Measurements from ENCODE around the gene ADAM30. TPM values are rescaled to one million over a fixed set of nuclear protein-coding genes. Genes with fewer than 3 reads are reported as not detected.

The ADAM30 gene
- not detected in 2 replicates for total RNA-seq

- no peak for DNase-seq (ENCODE audit: low read depth, low spot score)
These were observed at the start of gene ADAM30 for GRCh38 chr1:119896303-119896702. Gene ADAM30 (minus strand): TSS chr1:119896515. CDS start chr1:119896336, 179 bp downstream.

- no peak for DNase-seq (ENCODE audit: low read depth, low spot score)
These were observed 46.9 kb upstream of the ADAM30 start for GRCh38 chr1:119943216-119943615.

GRCh38 chr1:119941392-119941791 is 45.1 kb upstream of the ADAM30 start:
- DNase-seq (ENCODE audit: low read depth, low spot score): no peak

- DNase-seq (ENCODE audit: low read depth, low spot score): no peak
These were observed 44.4 kb upstream of the ADAM30 start for GRCh38 chr1:119940697-119941096.

GRCh38 chr1:119937198-119937597 is 40.9 kb upstream of the ADAM30 start:
- no peak for DNase-seq (ENCODE audit: low read depth, low spot score)

- no peak for DNase-seq (ENCODE audit: low read depth, low spot score)
These were observed 39.6 kb upstream of the ADAM30 start for GRCh38 chr1:119935915-119936314.

GRCh38 chr1:119935373-119935772 is 39.1 kb upstream of the ADAM30 start:
- no peak for DNase-seq (ENCODE audit: low read depth, low spot score)

GRCh38 chr1:119933397-119933796 is 37.1 kb upstream of the ADAM30 start:
- DNase-seq (ENCODE audit: low read depth, low spot score): no peak

- no peak for DNase-seq (ENCODE audit: low read depth, low spot score)
These were observed 33.5 kb upstream of the ADAM30 start for GRCh38 chr1:119929643-119930315.

GRCh38 chr1:119926553-119926952 is 30.2 kb upstream of the ADAM30 start:
- no peak for DNase-seq (ENCODE audit: low read depth, low spot score)

GRCh38 chr1:119924948-119925898 is 28.9 kb upstream of the ADAM30 start:
- DNase-seq (ENCODE audit: low read depth, low spot score): no peak

- DNase-seq (ENCODE audit: low read depth, low spot score): no peak
These were observed 24.0 kb upstream of the ADAM30 start for GRCh38 chr1:119920104-119920968.

- DNase-seq (ENCODE audit: low read depth, low spot score): no peak
These were observed 22.9 kb upstream of the ADAM30 start for GRCh38 chr1:119919241-119919640.

GRCh38 chr1:119918301-119918700 is 22.0 kb upstream of the ADAM30 start:
- DNase-seq (ENCODE audit: low read depth, low spot score): no peak

- DNase-seq (ENCODE audit: low read depth, low spot score): no peak
These were observed 21.2 kb upstream of the ADAM30 start for GRCh38 chr1:119917304-119918055.

- DNase-seq (ENCODE audit: low read depth, low spot score): no peak
These were observed 19.2 kb upstream of the ADAM30 start for GRCh38 chr1:119915517-119915916.

GRCh38 chr1:119914071-119914470 is 17.8 kb upstream of the ADAM30 start:
- DNase-seq (ENCODE audit: low read depth, low spot score): no peak

GRCh38 chr1:119912963-119913362 is 16.6 kb upstream of the ADAM30 start:
- DNase-seq (ENCODE audit: low read depth, low spot score): no peak

- no peak for DNase-seq (ENCODE audit: low read depth, low spot score)
These were observed 15.5 kb upstream of the ADAM30 start for GRCh38 chr1:119911775-119912174.

GRCh38 chr1:119910618-119911017 is 14.3 kb upstream of the ADAM30 start:
- no peak for DNase-seq (ENCODE audit: low read depth, low spot score)
